ENCODE measurements around the gene OR4N5. TPM values are rescaled to one million over a fixed set of nuclear protein-coding genes. Genes with fewer than 3 reads are reported as not detected.
"Not testable (repeated sequence)": the region's sequence is repeated elsewhere in the genome, so short reads cannot be mapped to it uniquely, and the experiment has no call there.

The OR4N5 gene
- total RNA-seq, 1 experiment from 2014 or later = not detected

- H2AFZ ChIP-seq (ENCODE audit: low read depth, low read length, poor library complexity, severe bottlenecking); H3K9me3 ChIP-seq (ENCODE audit: control insufficient read depth in 1 of 2, insufficient read depth in 1 of 2, low read depth in 1 of 2, low read length in 2 of 2); RAD21 ChIA-PET (ENCODE audit: low non-redundant PET in 1 of 2, low total read pairs in 2 of 2, uncharacterized antibody in 2 of 2, unreplicated experiment in 2 of 2); H3K27me3 ChIP-seq (ENCODE audit: insufficient read depth, low read length); DNase-seq (ENCODE audit: low read depth, low spot score); H3K4me2 ChIP-seq (ENCODE audit: low read length); intact Hi-C loops (cut with micrococcal nuclease); H3K27ac ChIP-seq (ENCODE audit: low read depth, low read length); H3K36me3 ChIP-seq (ENCODE audit: control insufficient read depth in 1 of 2, insufficient read depth in 2 of 2, low read length in 2 of 2); BruUV-seq (replicated peaks); POLR2A ChIA-PET; ATAC-seq; H3K9me2 ChIP-seq (ENCODE audit: insufficient read depth); H3K79me2 ChIP-seq (ENCODE audit: insufficient read depth, low read length); CTCF ChIA-PET; H4K20me1 ChIP-seq (ENCODE audit: insufficient read depth); H3K4me3 ChIP-seq (replicated peaks in 1 of 2; ENCODE audit: low read depth in 1 of 2, low read length in 2 of 2); H3K4me1 ChIP-seq (ENCODE audit: control insufficient read depth in 1 of 2, insufficient read depth in 2 of 2, low read length in 2 of 2); H3K9ac ChIP-seq (ENCODE audit: low read length): not testable (repeated sequence)
Measured at GRCh38 chr14:20174205-20174604, 35.6 kb downstream of the OR4N5 start.

- no peaks in the 10 kb centered on the region for H3K79me2 ChIP-seq (ENCODE audit: insufficient read depth, low read length)
- ATAC-seq = no peak
- H4K20me1 ChIP-seq (ENCODE audit: insufficient read depth) = no peaks in the 10 kb centered on the region; the same call in 1 of the 2 replicates
- ChIA-PET RAD21 (ENCODE audit: low non-redundant PET in 1 of 2, low total read pairs in 2 of 2, uncharacterized antibody in 2 of 2, unreplicated experiment in 2 of 2) (no interaction called here), CTCF (no interaction called here), POLR2A (no interaction called here)
- H3K9me2 ChIP-seq (ENCODE audit: insufficient read depth) = no peaks in the 10 kb centered on the region
- no peak overlapping the region for H3K4me2 ChIP-seq (ENCODE audit: low read length)
- no peak overlapping the region for H2AFZ ChIP-seq (ENCODE audit: low read depth, low read length, poor library complexity, severe bottlenecking)
- no peaks in the 10 kb centered on the region for H3K27me3 ChIP-seq (ENCODE audit: insufficient read depth, low read length)
- no peak overlapping the region for H3K9ac ChIP-seq (ENCODE audit: low read length)
- no peaks in the 10 kb centered on the region for H3K36me3 ChIP-seq (ENCODE audit: control insufficient read depth in 1 of 2, insufficient read depth in 2 of 2, low read length in 2 of 2)
- no peak overlapping the region for H3K4me3 ChIP-seq (replicated peaks in 1 of 2; ENCODE audit: low read depth in 1 of 2, low read length in 2 of 2)
- BruUV-seq (replicated peaks) = no TSS peak
- TF ChIP-seq ZFX (IDR thresholded peaks at IDR 0.05) = no peak
- no peak for TF ChIP-seq EGR1 (IDR thresholded peaks at IDR 0.05; ENCODE audit: low read depth)
- no peak for TF ChIP-seq EZH2 (IDR thresholded peaks at IDR 0.05)
- no peak for TF ChIP-seq JUND (IDR thresholded peaks at IDR 0.05)
- no peak for TF ChIP-seq RAD21 (IDR thresholded peaks at IDR 0.05; ENCODE audit: low read depth)
- no peak for TF ChIP-seq YY1 (IDR thresholded peaks at IDR 0.05; ENCODE audit: extremely low read depth, insufficient replicate concordance, low read depth, low read length)
- no peak for TF ChIP-seq TCF7L2 (IDR thresholded peaks at IDR 0.05; ENCODE audit: borderline replicate concordance, extremely low read depth, insufficient read depth, insufficient read length)
- no peak for TF ChIP-seq ZNF274 (IDR thresholded peaks at IDR 0.05; ENCODE audit: low read depth, low read length)
- no peak for TF ChIP-seq ATF3 (IDR thresholded peaks at IDR 0.05)
- no peak for TF ChIP-seq CTCF (IDR thresholded peaks at IDR 0.05 in 2 of 3, conservative IDR thresholded peaks at IDR 0.05 in 1 of 3; ENCODE audit: borderline replicate concordance in 1 of 3, insufficient read depth in 1 of 3, low read depth in 2 of 3, low read length in 2 of 3)
- no peak for TF ChIP-seq MAX (IDR thresholded peaks at IDR 0.05)
- TF ChIP-seq POLR2A (IDR thresholded peaks at IDR 0.05; ENCODE audit: borderline replicate concordance, extremely low read depth, insufficient read depth, insufficient read length) = no peak
- no peak for TF ChIP-seq POLR2AphosphoS5 (IDR thresholded peaks at IDR 0.05; ENCODE audit: low read depth, low read length)
- no peak for TF ChIP-seq REST (IDR thresholded peaks at IDR 0.05; ENCODE audit: low read depth)
- no peak for TF ChIP-seq CEBPB (IDR thresholded peaks at IDR 0.05; ENCODE audit: low read depth)
- no peak for TF ChIP-seq SRF (IDR thresholded peaks at IDR 0.05; ENCODE audit: low read depth)
- no peak for TF ChIP-seq SP1 (IDR thresholded peaks at IDR 0.05; ENCODE audit: low read depth)
- H3K9me3 ChIP-seq (ENCODE audit: control insufficient read depth in 1 of 2, insufficient read depth in 1 of 2, low read depth in 1 of 2, low read length in 2 of 2) = no peaks in the 10 kb centered on the region
- no peak overlapping the region for H3K27ac ChIP-seq (ENCODE audit: low read depth, low read length)
- intact Hi-C loops (cut with micrococcal nuclease) = no loop called here
- DNase-seq (ENCODE audit: low read depth, low spot score) = no peak
- H3K4me1 ChIP-seq (ENCODE audit: control insufficient read depth in 1 of 2, insufficient read depth in 2 of 2, low read length in 2 of 2) = no peaks in the 10 kb centered on the region
Measured at GRCh38 chr14:20176330-20176729, 37.7 kb downstream of the OR4N5 start.
